ENCODE data around the gene CDS2.

Gene CDS2

DNA sequence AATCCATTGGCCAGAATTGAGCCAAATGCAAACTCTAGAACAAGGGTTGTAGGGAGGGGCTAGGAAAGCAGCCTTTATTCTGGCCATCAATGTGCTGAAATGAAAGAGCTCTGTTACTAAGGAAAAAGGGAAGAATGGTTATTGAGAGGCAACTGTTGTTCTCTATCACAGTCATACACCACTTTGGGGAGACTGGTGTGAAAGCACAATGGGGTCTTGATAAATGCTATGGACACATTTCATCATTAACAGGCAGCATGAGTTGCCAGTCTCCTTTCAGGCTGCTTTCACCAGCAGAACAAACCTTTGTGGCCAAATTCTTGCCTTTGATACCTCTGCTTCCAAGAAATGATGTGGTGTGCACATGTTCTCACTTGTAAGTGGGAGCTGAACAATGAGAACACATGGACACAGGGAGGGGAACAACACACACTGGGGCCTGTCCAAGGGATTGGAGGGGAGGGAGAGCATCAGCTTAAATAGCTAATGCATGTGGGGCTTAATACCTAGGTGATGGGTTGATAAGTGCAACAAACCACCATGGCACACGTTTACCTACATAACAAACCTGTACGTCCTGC, 86.2 kb downstream of the CDS2 start:
- no peak overlapping the region for H3K9ac ChIP-seq (ENCODE audit: low read length)
- H3K18ac ChIP-seq (ENCODE audit: low read length) = no peak overlapping the region
- H3K79me1 ChIP-seq (ENCODE audit: low read length) = no peaks in the 10 kb centered on the region
- H3K4me1 ChIP-seq (ENCODE audit: control insufficient read depth, low read depth, low read length) = peaks cover 2% of the 10 kb centered on the region
- no peak overlapping the region for H2BK120ac ChIP-seq (ENCODE audit: low read depth, low read length)
- no peak overlapping the region for H2BK15ac ChIP-seq (replicated peaks; ENCODE audit: low read depth)
- WGBS (ENCODE audit: extremely low coverage, insufficient coverage, low lambda C conversion rate) = no CpG with 5 or more reads among the region's 2 CpGs
- no peak overlapping the region for H4K8ac ChIP-seq (ENCODE audit: low read depth, low read length)
- H3K56ac ChIP-seq (ENCODE audit: low read length) = no peak overlapping the region
- H3K36me3 ChIP-seq (ENCODE audit: control insufficient read depth, insufficient read depth, low read length) = no peaks in the 10 kb centered on the region
- H3K27ac ChIP-seq (ENCODE audit: low read depth, low read length) = no peak overlapping the region
- no peak overlapping the region for H2AK5ac ChIP-seq (ENCODE audit: low read length)
- H3K79me2 ChIP-seq (ENCODE audit: control insufficient read depth, insufficient read depth, low read length) = no peaks in the 10 kb centered on the region
- no peak overlapping the region for H2BK5ac ChIP-seq (ENCODE audit: low read length)
- H3K4me2 ChIP-seq (ENCODE audit: low read length) = no peak overlapping the region
- DNase-seq = no peak
- no peak overlapping the region for H3K23ac ChIP-seq (ENCODE audit: low read length)
- H4K5ac ChIP-seq (ENCODE audit: low read length) = no peak overlapping the region
- no peaks in the 10 kb centered on the region for H3K27me3 ChIP-seq (ENCODE audit: insufficient read depth, low read length, poor library complexity)
- H3K4ac ChIP-seq (ENCODE audit: low read depth, low read length) = no peak overlapping the region
- H3K4me3 ChIP-seq (ENCODE audit: low read length) = no peak overlapping the region

DNA sequence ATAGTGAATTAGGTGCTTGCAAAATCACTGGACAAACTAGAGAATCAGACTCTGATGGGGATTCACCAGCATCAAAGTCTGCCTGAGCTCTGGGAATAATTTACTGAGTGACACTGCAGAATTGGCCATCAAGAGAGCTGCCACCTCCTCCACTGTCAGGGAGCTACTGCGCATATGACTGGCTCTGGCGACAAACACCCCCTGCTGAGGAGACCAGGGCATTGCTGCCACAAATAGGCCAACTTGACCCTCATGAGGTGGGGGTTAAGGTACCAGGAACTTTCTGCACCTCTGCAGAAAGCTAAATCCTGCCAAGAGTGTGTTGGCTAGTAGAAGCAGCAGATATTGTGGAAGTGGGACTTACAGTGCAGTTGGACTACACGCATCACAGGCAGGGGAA, 88.0 kb downstream of the CDS2 start:
- WGBS (ENCODE audit: extremely low coverage, insufficient coverage, low lambda C conversion rate) = no CpG with 5 or more reads among the region's 3 CpGs
- Histone ChIP-seq H3K9ac (ENCODE audit: low read length) (no peak overlapping the region), H2BK120ac (ENCODE audit: low read depth, low read length) (no peak overlapping the region), H3K4me3 (ENCODE audit: low read length) (no peak overlapping the region), H2BK15ac (replicated peaks; ENCODE audit: low read depth) (no peak overlapping the region), H4K5ac (ENCODE audit: low read length) (no peak overlapping the region), H3K56ac (ENCODE audit: low read length) (no peak overlapping the region), H2BK5ac (ENCODE audit: low read length) (no peak overlapping the region), H3K4me1 (ENCODE audit: control insufficient read depth, low read depth, low read length) (peaks cover 2% of the 10 kb centered on the region), H3K27me3 (ENCODE audit: insufficient read depth, low read length, poor library complexity) (no peaks in the 10 kb centered on the region), H4K8ac (ENCODE audit: low read depth, low read length) (no peak overlapping the region), H3K18ac (ENCODE audit: low read length) (no peak overlapping the region), H3K79me1 (ENCODE audit: low read length) (no peaks in the 10 kb centered on the region), H3K23ac (ENCODE audit: low read length) (no peak overlapping the region), H3K4me2 (ENCODE audit: low read length) (no peak overlapping the region), H3K36me3 (ENCODE audit: control insufficient read depth, insufficient read depth, low read length) (no peaks in the 10 kb centered on the region), H3K4ac (ENCODE audit: low read depth, low read length) (no peak overlapping the region), H3K27ac (ENCODE audit: low read depth, low read length) (no peak overlapping the region), H2AK5ac (ENCODE audit: low read length) (no peak overlapping the region), H3K79me2 (ENCODE audit: control insufficient read depth, insufficient read depth, low read length) (no peaks in the 10 kb centered on the region)
- DNase-seq = peak; percentile 22

DNA sequence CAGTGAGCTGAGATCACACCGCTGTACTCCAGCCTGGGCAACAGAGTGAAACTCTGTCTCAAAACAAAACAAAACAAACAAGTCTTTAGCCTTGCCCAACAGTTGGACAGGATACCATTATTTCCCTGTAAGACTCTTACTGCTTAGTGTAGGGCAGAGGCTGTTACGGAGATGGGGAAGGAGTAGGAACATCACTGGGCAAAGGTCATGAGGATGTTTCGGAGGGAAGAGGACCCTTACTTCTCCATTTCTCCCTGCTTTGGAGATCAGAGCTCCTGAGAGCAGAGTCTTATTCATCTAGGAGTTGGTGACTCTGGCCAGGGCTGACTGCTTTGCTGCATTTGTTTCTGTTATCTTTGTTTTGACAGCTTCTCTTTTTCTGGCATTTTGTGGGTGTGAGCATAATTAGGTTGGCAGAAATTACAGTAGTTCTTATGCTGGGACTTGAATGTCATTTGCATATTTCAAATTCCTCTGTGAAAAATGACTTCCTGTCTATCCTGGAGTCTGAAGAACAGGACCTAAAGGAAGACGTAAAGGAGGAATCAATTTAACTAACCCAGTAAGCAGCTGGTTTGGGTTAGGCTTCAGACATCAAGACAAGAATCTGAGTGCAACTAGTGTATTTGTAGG, 89.0 kb downstream of the CDS2 start:
- no peak overlapping the region for H3K4me3 ChIP-seq (ENCODE audit: low read length)
- no peaks in the 10 kb centered on the region for H3K27me3 ChIP-seq (ENCODE audit: insufficient read depth, low read length, poor library complexity)
- no peak for DNase-seq
- H3K4ac ChIP-seq (ENCODE audit: low read depth, low read length) = no peak overlapping the region
- no peak overlapping the region for H3K9ac ChIP-seq (ENCODE audit: low read length)
- H3K4me2 ChIP-seq (ENCODE audit: low read length) = no peak overlapping the region
- no peak overlapping the region for H3K23ac ChIP-seq (ENCODE audit: low read length)
- no peak overlapping the region for H3K27ac ChIP-seq (ENCODE audit: low read depth, low read length)
- H3K18ac ChIP-seq (ENCODE audit: low read length) = no peak overlapping the region
- no peak overlapping the region for H3K56ac ChIP-seq (ENCODE audit: low read length)
- H4K8ac ChIP-seq (ENCODE audit: low read depth, low read length) = no peak overlapping the region
- WGBS (ENCODE audit: extremely low coverage, insufficient coverage, low lambda C conversion rate) = no CpG with 5 or more reads among the region's 4 CpGs
- no peaks in the 10 kb centered on the region for H3K36me3 ChIP-seq (ENCODE audit: control insufficient read depth, insufficient read depth, low read length)
- H2BK120ac ChIP-seq (ENCODE audit: low read depth, low read length) = no peak overlapping the region
- no peak overlapping the region for H2BK15ac ChIP-seq (replicated peaks; ENCODE audit: low read depth)
- H2BK5ac ChIP-seq (ENCODE audit: low read length) = no peak overlapping the region
- H3K79me2 ChIP-seq (ENCODE audit: control insufficient read depth, insufficient read depth, low read length) = no peaks in the 10 kb centered on the region
- peaks cover 2% of the 10 kb centered on the region for H3K4me1 ChIP-seq (ENCODE audit: control insufficient read depth, low read depth, low read length)
- H4K5ac ChIP-seq (ENCODE audit: low read length) = no peak overlapping the region
- H3K79me1 ChIP-seq (ENCODE audit: low read length) = no peaks in the 10 kb centered on the region
- no peak overlapping the region for H2AK5ac ChIP-seq (ENCODE audit: low read length)

DNA sequence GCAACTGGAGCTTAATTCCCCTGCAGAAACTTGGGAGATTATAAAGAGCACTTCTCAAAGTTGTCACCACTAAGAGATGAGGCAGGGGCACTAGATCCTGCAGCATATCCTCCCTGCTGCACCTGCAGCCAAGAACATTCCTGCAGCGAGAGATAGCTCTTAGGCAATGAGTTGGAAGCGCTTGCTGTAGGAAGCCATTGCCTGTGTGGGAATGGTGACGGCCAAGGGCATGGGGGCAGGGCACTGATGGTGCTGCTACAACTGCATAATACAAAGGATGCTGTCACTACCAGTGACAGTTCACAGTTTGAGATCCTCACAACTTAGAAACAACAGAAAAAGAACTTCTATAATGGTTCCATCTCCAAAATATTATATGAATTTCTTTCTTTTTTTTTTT, 89.9 kb downstream of the CDS2 start:
- WGBS (ENCODE audit: extremely low coverage, insufficient coverage, low lambda C conversion rate) = no CpG with 5 or more reads among the region's 3 CpGs

DNA sequence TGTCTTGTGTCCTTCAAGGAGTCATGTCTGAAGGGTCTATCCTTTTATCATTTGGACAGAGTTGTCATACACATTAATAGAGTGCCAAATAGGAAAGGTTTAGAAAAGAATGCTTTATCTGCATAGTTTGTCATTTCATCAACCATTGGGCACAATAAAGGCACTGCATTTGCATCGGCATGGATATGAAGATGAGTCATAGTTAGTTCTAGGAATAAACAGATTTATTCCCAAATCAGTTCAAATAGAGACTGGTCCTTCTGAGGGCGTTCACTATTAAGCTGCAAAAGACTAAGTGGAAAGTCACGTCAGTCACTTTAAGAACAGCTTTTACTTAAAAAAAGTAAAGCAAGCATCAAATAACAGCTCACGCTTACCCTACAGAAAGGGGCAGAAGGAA, 90.8 kb downstream of the CDS2 start:
- no peak overlapping the region for H4K5ac ChIP-seq (ENCODE audit: low read length)
- no peak for DNase-seq
- peaks cover 2% of the 10 kb centered on the region for H3K4me1 ChIP-seq (ENCODE audit: control insufficient read depth, low read depth, low read length)
- H2BK15ac ChIP-seq (replicated peaks; ENCODE audit: low read depth) = no peak overlapping the region
- H2BK5ac ChIP-seq (ENCODE audit: low read length) = no peak overlapping the region
- H3K4ac ChIP-seq (ENCODE audit: low read depth, low read length) = no peak overlapping the region
- no peaks in the 10 kb centered on the region for H3K36me3 ChIP-seq (ENCODE audit: control insufficient read depth, insufficient read depth, low read length)
- H3K56ac ChIP-seq (ENCODE audit: low read length) = no peak overlapping the region
- no peak overlapping the region for H3K23ac ChIP-seq (ENCODE audit: low read length)
- H3K79me1 ChIP-seq (ENCODE audit: low read length) = no peaks in the 10 kb centered on the region
- H2BK120ac ChIP-seq (ENCODE audit: low read depth, low read length) = no peak overlapping the region
- no peaks in the 10 kb centered on the region for H3K27me3 ChIP-seq (ENCODE audit: insufficient read depth, low read length, poor library complexity)
- no peak overlapping the region for H3K27ac ChIP-seq (ENCODE audit: low read depth, low read length)
- no peak overlapping the region for H2AK5ac ChIP-seq (ENCODE audit: low read length)
- H4K8ac ChIP-seq (ENCODE audit: low read depth, low read length) = no peak overlapping the region
- no peak overlapping the region for H3K18ac ChIP-seq (ENCODE audit: low read length)
- H3K9ac ChIP-seq (ENCODE audit: low read length) = no peak overlapping the region
- H3K79me2 ChIP-seq (ENCODE audit: control insufficient read depth, insufficient read depth, low read length) = no peaks in the 10 kb centered on the region
- H3K4me3 ChIP-seq (ENCODE audit: low read length) = no peak overlapping the region
- WGBS (ENCODE audit: extremely low coverage, insufficient coverage, low lambda C conversion rate) = no CpG with 5 or more reads among the region's 4 CpGs
- H3K4me2 ChIP-seq (ENCODE audit: low read length) = no peak overlapping the region

More for the DNA sequence above, 89.9 kb downstream of the CDS2 start:
- Histone ChIP-seq H3K4ac (ENCODE audit: low read depth, low read length) (no peak overlapping the region), H3K4me1 (ENCODE audit: control insufficient read depth, low read depth, low read length) (peaks cover 2% of the 10 kb centered on the region), H3K56ac (ENCODE audit: low read length) (no peak overlapping the region), H3K79me1 (ENCODE audit: low read length) (no peaks in the 10 kb centered on the region), H4K8ac (ENCODE audit: low read depth, low read length) (no peak overlapping the region), H3K36me3 (ENCODE audit: control insufficient read depth, insufficient read depth, low read length) (no peaks in the 10 kb centered on the region), H3K23ac (ENCODE audit: low read length) (no peak overlapping the region), H3K79me2 (ENCODE audit: control insufficient read depth, insufficient read depth, low read length) (no peaks in the 10 kb centered on the region), H4K5ac (ENCODE audit: low read length) (no peak overlapping the region), H2AK5ac (ENCODE audit: low read length) (no peak overlapping the region), H3K9ac (ENCODE audit: low read length) (no peak overlapping the region), H3K4me2 (ENCODE audit: low read length) (no peak overlapping the region), H3K27me3 (ENCODE audit: insufficient read depth, low read length, poor library complexity) (no peaks in the 10 kb centered on the region), H2BK5ac (ENCODE audit: low read length) (no peak overlapping the region), H2BK15ac (replicated peaks; ENCODE audit: low read depth) (no peak overlapping the region), H3K18ac (ENCODE audit: low read length) (no peak overlapping the region), H3K27ac (ENCODE audit: low read depth, low read length) (no peak overlapping the region), H3K4me3 (ENCODE audit: low read length) (no peak overlapping the region), H2BK120ac (ENCODE audit: low read depth, low read length) (no peak overlapping the region)
- DNase-seq = no peak
